GM12878 (cell line): ENCODE measurements around the gene SALL3. TPM values are rescaled to one million over a fixed set of nuclear protein-coding genes. Genes with fewer than 3 reads are reported as not detected.

Experiments used
- ATAC-seq: fragments of 200-7000 bp; cut with Tn5 transposase; 3 replicates; pipeline ENCODE4 v1.9.1; 2020; ENCODE audit warnings: mild to moderate bottlenecking, moderate library complexity
- BruUV-seq: library from RNA; stranded (reverse); fragments of 400-500 nt; replicated peaks from 2 replicates; lab custom pipeline; 2021; lab: Mats Ljungman, UMichigan
- CTCF ChIA-PET: fragments of 300-600 bp; sonication (Branson Sonifier 250); formaldehyde crosslinking; extraction: SDS; loops from one replicate; lab custom pipeline; 2021; ENCODE audit warnings: inconsistent platforms; lab: Yijun Ruan, JAX
- POLR2A ChIA-PET: fragments of 350-600 bp; formaldehyde crosslinking; extraction: SDS; loops from one replicate; lab custom pipeline; 2021; ENCODE audit warnings: inconsistent platforms; lab: Charles Lee
- RAD21 ChIA-PET: fragments of 300-600 bp; sonication (Branson Sonifier 250); formaldehyde crosslinking; loops from one replicate; lab custom pipeline; 2023; ENCODE audit warnings: antibody characterized with exemption; ENCODE audit not compliant: unreplicated experiment; lab: Charles Lee
- SMC1A ChIA-PET: fragments of 300-600 bp; sonication (Branson Sonifier 250); formaldehyde crosslinking; loops from one replicate; lab custom pipeline; 2023; ENCODE audit not compliant: unreplicated experiment, uncharacterized antibody; lab: Charles Lee
- DNase-seq: peaks from one replicate; pipeline ENCODE4 v3.0.0-alpha.2; 2011; ENCODE audit warnings: low read depth, low spot score
- FAIRE-seq: peaks from 3 replicates; lab custom pipeline; 2011; peaks lifted over from hg19 to GRCh38; lab: Jason Lieb, UNC
- H2AFZ ChIP-seq: 2 replicates; pipeline ENCODE4 v1.6.0; 2011; ENCODE audit warnings: low read depth, low read length, control low read depth; ENCODE audit not compliant: control insufficient read depth
- H3K27ac ChIP-seq: 2 replicates; pipeline ENCODE4 v1.5.1; 2011; ENCODE audit warnings: control low read depth; ENCODE audit not compliant: control insufficient read depth, insufficient read depth
- H3K27me3 ChIP-seq, 2 experiments: replicated peaks in 1 of 2; 2 replicates each; pipeline versions ENCODE4 v1.6.0 to v1.6.1; 2011; ENCODE audit warnings: low read length in 1 of 2; ENCODE audit not compliant: control insufficient read depth in 2 of 2, insufficient read depth in 2 of 2
- H3K36me3 ChIP-seq, 2 experiments: 2 replicates each; pipeline ENCODE4 v1.5.1; 2011; ENCODE audit warnings: low read length in 1 of 2; ENCODE audit not compliant: control insufficient read depth in 2 of 2, insufficient read depth in 2 of 2
- H3K4me1 ChIP-seq: 2 replicates; pipeline ENCODE4 v1.6.1; 2011; ENCODE audit warnings: mild to moderate bottlenecking, low read length, moderate library complexity, mixed read lengths; ENCODE audit not compliant: control insufficient read depth, insufficient read depth
- H3K4me2 ChIP-seq: 2 replicates; pipeline ENCODE4 v1.6.0; 2011; ENCODE audit warnings: control low read depth; ENCODE audit not compliant: control insufficient read depth, insufficient read depth
- H3K4me3 ChIP-seq: fragments of 200-600 bp; sonication (generic); 2 replicates; pipeline ENCODE4 v1.5.1; 2016
- H3K79me2 ChIP-seq: 2 replicates; pipeline ENCODE4 v1.6.0; 2011; ENCODE audit warnings: low read length; ENCODE audit not compliant: control insufficient read depth, insufficient read depth
- H3K9ac ChIP-seq: 2 replicates; pipeline ENCODE4 v1.8.0; 2011; ENCODE audit warnings: low read length, control low read depth, mixed read lengths; ENCODE audit not compliant: control insufficient read depth, insufficient read depth
- H3K9me3 ChIP-seq: replicated peaks from 3 replicates; pipeline ENCODE4 v1.5.1; 2011; ENCODE audit warnings: mild to moderate bottlenecking, low read length; ENCODE audit not compliant: control insufficient read depth, insufficient read depth
- H4K20me1 ChIP-seq: 2 replicates; pipeline ENCODE4 v1.6.0; 2011; ENCODE audit not compliant: control insufficient read depth, insufficient read depth
- ASH2L ChIP-seq: fragments of 300-600, 200-600 bp; sonication (generic); IDR thresholded peaks from 2 replicates; pipeline ENCODE4 v1.6.1; 2017; ENCODE audit warnings: low read depth, mild to moderate bottlenecking, borderline replicate concordance
- ATF7 ChIP-seq: fragments of 450-650 bp; IDR thresholded peaks from 2 replicates; pipeline ENCODE4 v1.6.1; 2016; ENCODE audit warnings: low read depth, mild to moderate bottlenecking
- BMI1 ChIP-seq: fragments of 450-650 bp; IDR thresholded peaks from 2 replicates; pipeline ENCODE4 v1.6.1; 2016; ENCODE audit warnings: mild to moderate bottlenecking, moderate library complexity, borderline replicate concordance
- CBFB ChIP-seq: IDR thresholded peaks from 2 replicates; pipeline ENCODE4 v1.6.1; 2016; ENCODE audit warnings: antibody characterized with exemption, low read depth
- CEBPB ChIP-seq, 2 experiments: fragments of 150-350 bp in 1 of 2; IDR thresholded peaks; 2 replicates each; pipeline ENCODE4 v1.6.1; 2012 to 2014; ENCODE audit warnings: low read depth in 2 of 2, low read length in 2 of 2, borderline replicate concordance in 1 of 2, inconsistent platforms in 1 of 2
- EGR1 ChIP-seq, 2 experiments: IDR thresholded peaks; 1 replicate in 1 of 2; 2 replicates in 1 of 2; pipeline ENCODE4 v1.6.1; 2011 to 2012; ENCODE audit warnings: low read depth in 2 of 2, low read length in 2 of 2, borderline replicate concordance in 1 of 2, mild to moderate bottlenecking in 1 of 2, moderate library complexity in 1 of 2
- EP300 ChIP-seq, 2 experiments: fragments of 150-350 bp in 1 of 2; IDR thresholded peaks; 2 replicates each; pipeline ENCODE4 v1.6.1; 2011 to 2012; ENCODE audit warnings: low read depth in 2 of 2, low read length in 2 of 2, borderline replicate concordance in 1 of 2, improper control_type of control experiment in 1 of 2, inconsistent platforms in 1 of 2; ENCODE audit not compliant: control insufficient read depth in 1 of 2
- HDAC6 ChIP-seq: fragments of 200-600 bp; sonication (generic); IDR thresholded peaks from one replicate; pipeline ENCODE4 v1.8.0; 2017; ENCODE audit warnings: antibody characterized with exemption; ENCODE audit not compliant: unreplicated experiment
- IRF4 ChIP-seq: IDR thresholded peaks from 2 replicates; pipeline ENCODE4 v1.6.1; 2011; ENCODE audit warnings: low read depth, low read length
- MXI1 ChIP-seq: fragments of 150-350 bp; IDR thresholded peaks from 2 replicates; pipeline ENCODE4 v1.6.1; 2011; ENCODE audit warnings: low read depth, mild to moderate bottlenecking, inconsistent platforms, low read length, improper control_type of control experiment
- NFXL1 ChIP-seq: fragments of 450-650 bp; IDR thresholded peaks from 2 replicates; pipeline ENCODE4 v1.6.1; 2017; ENCODE audit warnings: antibody characterized with exemption, mild to moderate bottlenecking, borderline replicate concordance
- NR2C2 ChIP-seq: IDR thresholded peaks from 2 replicates; pipeline ENCODE4 v1.6.1; 2011; ENCODE audit warnings: borderline replicate concordance, low read depth; ENCODE audit not compliant: control insufficient read depth, insufficient read length
- NRF1 ChIP-seq: conservative IDR thresholded peaks from 2 replicates; pipeline ENCODE4 v1.6.1; 2011; ENCODE audit warnings: mild to moderate bottlenecking, low read depth, low read length, improper control_type of control experiment
- POLR2A ChIP-seq: IDR thresholded peaks from 2 replicates; pipeline ENCODE4 v1.6.1; 2011; ENCODE audit warnings: low read depth, mild to moderate bottlenecking, low read length
- RBBP5 ChIP-seq: fragments of 200-600 bp; sonication (generic); conservative IDR thresholded peaks from 2 replicates; pipeline ENCODE4 v1.6.1; 2016
- WGBS: methylation state at CpG from one replicate; pipeline ENCODE4 v1.1.6; 2016; ENCODE audit warnings: low lambda C conversion rate; ENCODE audit not compliant: insufficient replicate concordance, insufficient coverage; ENCODE audit errors: missing lambda C conversion rate; 5-methylcytosine and 5-hydroxymethylcytosine counted together
- in situ Hi-C: fragments of 300-500 bp; cut with MboI; formaldehyde crosslinking; loops from 9 replicates; pipeline ENCODE4 v1.14.3; 2018; ENCODE audit warnings: mixed read lengths
- intact Hi-C: fragments of 100-400 bp; cut with micrococcal nuclease; formaldehyde crosslinking; loops from one replicate; pipeline ENCODE4 v1.14.2; 2022; ENCODE audit not compliant: unreplicated experiment
- polyA plus RNA-seq, 11 experiments: library from polyadenylated mRNA; depleted of rRNA in 4 of 11; unstranded in 6 of 11; stranded (reverse) in 5 of 11; fragments of >200 nt; fragmentation: Nextera tagmentation in 4 of 11; fragmentation: Illumina TruSeq in 1 of 11; extraction: Ambion mirVana in 4 of 11; extraction: Trizol in 1 of 11; gene quantifications; 1 replicate in 1 of 11; 2 replicates in 10 of 11; pipeline versions ENCODE4 v1.2.1 to v1.2.3, GENCODE V29; 2011 to 2016; ENCODE audit warnings: inconsistent platforms in 2 of 11, missing spikeins in 2 of 11, low read depth in 1 of 11
- total RNA-seq, 4 experiments: library from RNA; depleted of rRNA in 3 of 4; stranded (reverse); fragments of >200 nt in 3 of 4; fragmentation: Illumina TruSeq in 1 of 4; extraction: Trizol in 1 of 4; gene quantifications; 2 replicates each; pipeline versions ENCODE4 v1.2.1 to v1.2.3, GENCODE V29; 2013 to 2021
- TF ChIP-seq, protein P1 (sequence below): fragments of 450-650 bp; IDR thresholded peaks from 2 replicates; pipeline ENCODE4 v1.6.1; 2016; ENCODE audit warnings: mild to moderate bottlenecking, moderate library complexity, borderline replicate concordance
- TF ChIP-seq, protein P2 (sequence below): fragments of 450-650 bp; IDR thresholded peaks from 2 replicates; pipeline ENCODE4 v1.6.1; 2017; ENCODE audit warnings: borderline replicate concordance

Gene SALL3
- total and polyA plus RNA-seq, 10 of the 15 experiments (the other 5 are each of a cell fraction or from before 2014, with no cell fraction given) = 0.01 to 0.10 (median 0.07) TPM; not detected in 7

DNA sequence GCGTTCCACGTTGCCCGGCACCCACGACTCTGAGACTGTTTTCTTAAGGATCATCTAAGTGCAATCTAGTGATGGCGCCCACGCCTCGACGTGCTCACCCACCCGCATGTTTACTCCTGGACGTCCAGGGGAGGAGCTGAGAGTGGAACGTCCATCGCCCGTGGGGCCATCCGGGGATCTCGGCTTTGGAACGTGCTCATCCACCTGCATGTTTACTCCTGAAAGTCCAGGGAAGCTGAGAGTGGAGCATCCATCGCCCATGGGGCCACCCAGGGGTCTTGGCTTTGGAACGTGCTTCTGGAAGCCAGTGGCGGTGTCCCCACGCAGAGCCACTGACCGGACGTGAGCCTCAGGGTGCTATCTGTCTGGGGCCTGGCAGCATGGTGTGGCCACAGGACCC lies 45.6 kb upstream of the SALL3 start (continued):
- TF ChIP-seq, protein P1, sequence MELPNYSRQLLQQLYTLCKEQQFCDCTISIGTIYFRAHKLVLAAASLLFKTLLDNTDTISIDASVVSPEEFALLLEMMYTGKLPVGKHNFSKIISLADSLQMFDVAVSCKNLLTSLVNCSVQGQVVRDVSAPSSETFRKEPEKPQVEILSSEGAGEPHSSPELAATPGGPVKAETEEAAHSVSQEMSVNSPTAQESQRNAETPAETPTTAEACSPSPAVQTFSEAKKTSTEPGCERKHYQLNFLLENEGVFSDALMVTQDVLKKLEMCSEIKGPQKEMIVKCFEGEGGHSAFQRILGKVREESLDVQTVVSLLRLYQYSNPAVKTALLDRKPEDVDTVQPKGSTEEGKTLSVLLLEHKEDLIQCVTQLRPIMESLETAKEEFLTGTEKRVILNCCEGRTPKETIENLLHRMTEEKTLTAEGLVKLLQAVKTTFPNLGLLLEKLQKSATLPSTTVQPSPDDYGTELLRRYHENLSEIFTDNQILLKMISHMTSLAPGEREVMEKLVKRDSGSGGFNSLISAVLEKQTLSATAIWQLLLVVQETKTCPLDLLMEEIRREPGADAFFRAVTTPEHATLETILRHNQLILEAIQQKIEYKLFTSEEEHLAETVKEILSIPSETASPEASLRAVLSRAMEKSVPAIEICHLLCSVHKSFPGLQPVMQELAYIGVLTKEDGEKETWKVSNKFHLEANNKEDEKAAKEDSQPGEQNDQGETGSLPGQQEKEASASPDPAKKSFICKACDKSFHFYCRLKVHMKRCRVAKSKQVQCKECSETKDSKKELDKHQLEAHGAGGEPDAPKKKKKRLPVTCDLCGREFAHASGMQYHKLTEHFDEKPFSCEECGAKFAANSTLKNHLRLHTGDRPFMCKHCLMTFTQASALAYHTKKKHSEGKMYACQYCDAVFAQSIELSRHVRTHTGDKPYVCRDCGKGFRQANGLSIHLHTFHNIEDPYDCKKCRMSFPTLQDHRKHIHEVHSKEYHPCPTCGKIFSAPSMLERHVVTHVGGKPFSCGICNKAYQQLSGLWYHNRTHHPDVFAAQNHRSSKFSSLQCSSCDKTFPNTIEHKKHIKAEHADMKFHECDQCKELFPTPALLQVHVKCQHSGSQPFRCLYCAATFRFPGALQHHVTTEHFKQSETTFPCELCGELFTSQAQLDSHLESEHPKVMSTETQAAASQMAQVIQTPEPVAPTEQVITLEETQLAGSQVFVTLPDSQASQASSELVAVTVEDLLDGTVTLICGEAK = no peak

DNA sequence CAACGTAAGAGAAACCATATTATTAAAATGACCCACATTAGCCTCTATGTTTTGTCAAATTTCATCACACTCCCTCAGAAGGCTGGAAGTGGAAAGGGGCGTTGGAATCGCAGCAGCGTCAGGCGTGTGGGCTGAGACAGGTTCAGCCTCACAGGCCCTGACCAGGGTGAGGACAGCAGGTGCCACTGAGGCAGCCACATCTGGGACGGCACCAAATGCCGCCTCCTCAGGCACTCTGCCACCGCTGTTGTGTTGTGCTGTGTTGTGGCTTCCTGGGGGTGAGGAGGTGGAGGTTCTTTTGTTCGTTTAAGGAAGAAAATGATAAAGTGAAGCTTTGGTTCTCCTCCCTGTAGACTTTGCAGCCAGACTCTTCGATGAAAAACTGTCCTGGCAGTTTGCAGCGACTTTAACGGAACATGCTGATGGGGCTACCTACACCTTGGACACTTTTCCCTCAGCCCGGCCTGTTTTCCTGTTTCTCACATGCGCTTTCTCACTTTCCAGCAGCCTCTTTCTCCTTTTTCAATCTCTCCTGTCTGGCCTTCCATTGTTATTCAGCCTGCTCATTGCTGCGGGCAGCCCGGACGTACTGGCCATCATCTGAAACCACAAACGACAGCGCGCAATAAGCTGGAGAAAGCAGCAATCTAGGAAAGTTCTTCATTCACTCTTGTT lies 44.9 kb upstream of the SALL3 start:
- ATAC-seq (no peak), DNase-seq (no peak), FAIRE-seq (no peak)
- ChIA-PET SMC1A (no interaction called here), RAD21 (no interaction called here), CTCF (no interaction called here), POLR2A (no interaction called here)
- H3K9ac ChIP-seq = no peak overlapping the region
- no peak overlapping the region for H3K27ac ChIP-seq
- H3K9me3 ChIP-seq = no peaks in the 10 kb centered on the region
- H3K4me3 ChIP-seq = no peak overlapping the region
- BruUV-seq = no TSS peak
- no peak overlapping the region for H3K4me2 ChIP-seq
- in situ Hi-C loops = no loop called here
- 66% methylated on average over 18 of the region's 20 CpGs for WGBS
- no peaks in the 10 kb centered on the region for H4K20me1 ChIP-seq
- no peaks in the 10 kb centered on the region for H3K27me3 ChIP-seq
- no peaks in the 10 kb centered on the region for H3K79me2 ChIP-seq
- no peak overlapping the region for H2AFZ ChIP-seq
- H3K4me1 ChIP-seq = no peaks in the 10 kb centered on the region
- intact Hi-C loops = no loop called here
- H3K36me3 ChIP-seq = no peaks in the 10 kb centered on the region
- TF ChIP-seq CBFB (no peak), NRF1 (no peak), NFXL1 (no peak), EGR1 (IDR thresholded peaks at IDR 0.05; ENCODE audit: borderline replicate concordance in 1 of 2, low read depth in 2 of 2, low read length in 2 of 2) (no peak), ATF7 (no peak), IRF4 (no peak), HDAC6 (no peak), MXI1 (no peak), RBBP5 (no peak), EP300 (IDR thresholded peaks at IDR 0.05; ENCODE audit: borderline replicate concordance in 1 of 2, control insufficient read depth in 1 of 2, low read depth in 2 of 2, low read length in 2 of 2) (no peak), NR2C2 (no peak), CEBPB (IDR thresholded peaks at IDR 0.05; ENCODE audit: borderline replicate concordance in 1 of 2, low read depth in 2 of 2, low read length in 2 of 2) (no peak), BMI1 (no peak), ASH2L (no peak), POLR2A (no peak)
- TF ChIP-seq, protein P2, sequence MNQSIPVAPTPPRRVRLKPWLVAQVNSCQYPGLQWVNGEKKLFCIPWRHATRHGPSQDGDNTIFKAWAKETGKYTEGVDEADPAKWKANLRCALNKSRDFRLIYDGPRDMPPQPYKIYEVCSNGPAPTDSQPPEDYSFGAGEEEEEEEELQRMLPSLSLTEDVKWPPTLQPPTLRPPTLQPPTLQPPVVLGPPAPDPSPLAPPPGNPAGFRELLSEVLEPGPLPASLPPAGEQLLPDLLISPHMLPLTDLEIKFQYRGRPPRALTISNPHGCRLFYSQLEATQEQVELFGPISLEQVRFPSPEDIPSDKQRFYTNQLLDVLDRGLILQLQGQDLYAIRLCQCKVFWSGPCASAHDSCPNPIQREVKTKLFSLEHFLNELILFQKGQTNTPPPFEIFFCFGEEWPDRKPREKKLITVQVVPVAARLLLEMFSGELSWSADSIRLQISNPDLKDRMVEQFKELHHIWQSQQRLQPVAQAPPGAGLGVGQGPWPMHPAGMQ = no peak
